Ascending aorta (tissue), 2 donors: ENCODE measurements around the gene AKT3. TPM values are rescaled to one million over a fixed set of nuclear protein-coding genes. Genes with fewer than 3 reads are reported as not detected.

Experiments
- DNase-seq, 2 donors: peaks; one replicate each; pipeline ENCODE4 v3.0.0-alpha.2; 2019; ENCODE audit warnings: low spot score in 2 of 2
- H3K27ac ChIP-seq, 2 donors: fragments of 200-600 bp; sonication (generic); one replicate each; pipeline ENCODE4 v1.5.1; 2016 to 2017; ENCODE audit warnings: mild to moderate bottlenecking in 1 of 2
- H3K27me3 ChIP-seq: fragments of 200-600 bp; sonication (generic); one replicate; pipeline ENCODE4 v1.5.1; 2017
- H3K36me3 ChIP-seq, 2 donors: fragments of 200-600 bp; sonication (generic); one replicate each; pipeline ENCODE4 v1.5.1; 2016
- H3K4me1 ChIP-seq, 2 donors: fragments of 200-600 bp; sonication (generic); one replicate each; pipeline ENCODE4 v1.5.1; 2016 to 2017; ENCODE audit warnings: mild to moderate bottlenecking in 1 of 2
- H3K4me3 ChIP-seq, 2 donors: fragments of 200-600 bp; sonication (generic); one replicate each; pipeline ENCODE4 v1.5.1; 2016 to 2017; ENCODE audit warnings: mild to moderate bottlenecking in 1 of 2
- H3K9me3 ChIP-seq, 2 donors: fragments of 200-600 bp; sonication (generic); one replicate each; pipeline ENCODE4 v1.5.1; 2016
- CTCF ChIP-seq, 3 experiments: fragments of 200-600 bp in 2 of 3; fragments of 450-650 bp in 1 of 3; sonication (generic) in 2 of 3; IDR thresholded peaks; one replicate each; pipeline ENCODE4 v1.5.1; 2016 to 2019; ENCODE audit warnings: antibody characterized with exemption in 3 of 3, mild to moderate bottlenecking in 1 of 3, moderate library complexity in 1 of 3
- intact Hi-C: fragments of 100-400 bp; cut with DNase I; formaldehyde crosslinking; loops from one replicate; pipeline ENCODE4 v1.15.1; 2023
- total RNA-seq: library from RNA; depleted of rRNA; stranded (reverse); fragments of >200 nt; gene quantifications from one replicate; pipeline ENCODE4 v1.1.0, GENCODE V29; 2016

Gene AKT3
- total RNA-seq, 1 donor from 2014 or later: 38.0 TPM

- Histone ChIP-seq H3K27me3 (no peaks in the 10 kb centered on the region), H3K4me1 (no peaks in the 10 kb centered on the region), H3K27ac (no peak overlapping the region), H3K36me3 (peaks cover 0 to 4% of the 10 kb centered on the region in 2 donors), H3K9me3 (no peaks in the 10 kb centered on the region), H3K4me3 (no peak overlapping the region)
- intact Hi-C loops: no loop called here
- no peak for TF ChIP-seq CTCF (IDR thresholded peaks at IDR 0.05)
- DNase-seq: no peak
These were observed 378.9 kb downstream of the AKT3 start for GRCh38 chr1:243471026-243471685.

- no peak overlapping the region for H3K4me3 ChIP-seq
- no peaks in the 10 kb centered on the region for H3K27me3 ChIP-seq
- no peak for TF ChIP-seq CTCF (IDR thresholded peaks at IDR 0.05)
- no peaks in the 10 kb centered on the region for H3K4me1 ChIP-seq
- no peaks in the 10 kb centered on the region for H3K9me3 ChIP-seq
- H3K36me3 ChIP-seq: peaks cover 0 to 4% of the 10 kb centered on the region in 2 donors
- intact Hi-C loops: no loop called here
- H3K27ac ChIP-seq: no peak overlapping the region
- no peak for DNase-seq
These were observed 379.5 kb downstream of the AKT3 start for GRCh38 chr1:243470502-243470901.

- H3K9me3 ChIP-seq: no peaks in the 10 kb centered on the region
- H3K27me3 ChIP-seq: no peaks in the 10 kb centered on the region
- no peak overlapping the region for H3K4me3 ChIP-seq
- no peak for TF ChIP-seq CTCF (IDR thresholded peaks at IDR 0.05)
- intact Hi-C loops: no loop called here
- no peak for DNase-seq
- no peak overlapping the region for H3K27ac ChIP-seq
- no peaks in the 10 kb centered on the region for H3K4me1 ChIP-seq
- H3K36me3 ChIP-seq: peaks cover 0 to 5% of the 10 kb centered on the region in 2 donors
These were observed 380.5 kb downstream of the AKT3 start for GRCh38 chr1:243469497-243469896.

GRCh38 chr1:243465738-243466137, 384.3 kb downstream of the AKT3 start:
- H3K27me3 ChIP-seq: no peaks in the 10 kb centered on the region
- TF ChIP-seq CTCF (IDR thresholded peaks at IDR 0.05): no peak
- H3K9me3 ChIP-seq: no peaks in the 10 kb centered on the region
- DNase-seq: no peak
- no peaks in the 10 kb centered on the region for H3K4me1 ChIP-seq
- H3K36me3 ChIP-seq: peaks cover 0 to 7% of the 10 kb centered on the region in 2 donors
- no peak overlapping the region for H3K27ac ChIP-seq
- no peak overlapping the region for H3K4me3 ChIP-seq
- intact Hi-C loops: no loop called here

- no peak overlapping the region for H3K27ac ChIP-seq
- H3K9me3 ChIP-seq: no peaks in the 10 kb centered on the region
- H3K27me3 ChIP-seq: no peaks in the 10 kb centered on the region
- no peak overlapping the region for H3K4me3 ChIP-seq
- H3K4me1 ChIP-seq: no peaks in the 10 kb centered on the region
- DNase-seq: no peak
- intact Hi-C loops: no loop called here
- TF ChIP-seq CTCF (IDR thresholded peaks at IDR 0.05): no peak
- H3K36me3 ChIP-seq: peaks cover 0 to 7% of the 10 kb centered on the region in 2 donors
These were observed 385.0 kb downstream of the AKT3 start for GRCh38 chr1:243465081-243465480.
